GM10266 (cell line): Measurements from ENCODE around the gene INTS7.

Source experiments
- DNase-seq: peaks from one replicate; pipeline ENCODE4 v3.0.0; 2012; ENCODE audit errors: extremely low spot score
- CTCF ChIP-seq: IDR thresholded peaks from 2 replicates; pipeline ENCODE4 v1.5.1; 2012; ENCODE audit warnings: mild to moderate bottlenecking, low read depth; ENCODE audit not compliant: control insufficient read depth, insufficient read depth; ENCODE audit errors: missing control alignments

INTS7 gene

GRCh38 chr1:211929683-211930082, 105.7 kb downstream of the INTS7 start:
- no peak for TF ChIP-seq CTCF
- DNase-seq, result no peak

GRCh38 chr1:211928993-211929637, 106.2 kb downstream of the INTS7 start:
- no peak for DNase-seq
- TF ChIP-seq CTCF, result no peak

- no peak for DNase-seq
- no peak for TF ChIP-seq CTCF
These were observed 107.0 kb downstream of the INTS7 start for GRCh38 chr1:211928290-211928801.

- no peak for DNase-seq
- no peak for TF ChIP-seq CTCF
These were observed 110.3 kb downstream of the INTS7 start for GRCh38 chr1:211925016-211925415.

GRCh38 chr1:211924256-211924655, 111.1 kb downstream of the INTS7 start:
- no peak for TF ChIP-seq CTCF
- no peak for DNase-seq

GRCh38 chr1:211923095-211923494, 112.3 kb downstream of the INTS7 start:
- no peak for DNase-seq
- no peak for TF ChIP-seq CTCF

- DNase-seq, result no peak
- TF ChIP-seq CTCF, result no peak
These were observed 113.7 kb downstream of the INTS7 start for GRCh38 chr1:211921579-211922095.
